Left renal cortex interstitium (tissue), 4 donors: ENCODE measurements around the gene GIMAP1. TPM values are rescaled to one million over a fixed set of nuclear protein-coding genes. Genes with fewer than 3 reads are reported as not detected.
A peak's percentile ranks its signal among the peaks of the same experiment; 100 is the strongest.
"Not testable (repeated sequence)": the region's sequence is repeated elsewhere in the genome, so short reads cannot be mapped to it uniquely, and the experiment has no call there.

Experiments used
- DNase-seq, 4 donors: peaks; one replicate each; pipeline ENCODE4 v3.0.0-alpha.2; 2013; ENCODE audit warnings: low read depth in 4 of 4, low spot score in 2 of 4, missing footprints in 1 of 4
- polyA plus RNA-seq, 4 donors: library from polyadenylated mRNA; unstranded; fragments of 120-200 nt; gene quantifications; one replicate each; pipeline ENCODE4 v1.2.1, GENCODE V29; 2013; ENCODE audit not compliant: insufficient read length in 4 of 4

GIMAP1 gene
- 1 to 10 TPM; 2.0 to 3.0 (median 2.9) TPM for polyA plus RNA-seq

DNA sequence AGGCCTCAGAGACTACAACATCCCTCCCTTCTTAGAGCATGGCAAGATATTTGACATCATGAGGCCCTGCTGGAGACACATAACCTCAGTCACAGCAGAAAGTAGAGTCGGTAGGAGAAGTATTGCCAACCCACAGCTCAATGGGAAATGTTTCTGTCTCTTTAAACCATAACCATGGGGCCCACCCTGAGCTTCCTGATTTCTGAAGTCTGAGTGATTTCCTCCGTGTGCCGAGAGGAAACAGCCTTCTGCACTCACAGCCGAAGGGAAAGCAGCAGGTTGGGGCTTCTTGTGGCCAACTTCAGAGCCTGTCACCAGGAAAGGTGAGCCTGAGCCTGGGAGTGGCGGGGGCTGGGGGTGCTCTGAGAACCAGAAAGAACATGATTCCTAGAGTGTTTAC is at the start of gene GIMAP1:
Gene GIMAP1 (plus strand): TSS at position 246 of the 400 bp plus-strand sequence. CDS start 2,435 bp downstream, outside the sequence.
- DNase-seq: no peak

- DNase-seq: no peak
Observed at GRCh38 chr7:150668472-150668911, 47.9 kb upstream of the GIMAP1 start.

GRCh38 chr7:150668977-150669376 is 47.4 kb upstream of the GIMAP1 start:
- DNase-seq: no peak

DNA sequence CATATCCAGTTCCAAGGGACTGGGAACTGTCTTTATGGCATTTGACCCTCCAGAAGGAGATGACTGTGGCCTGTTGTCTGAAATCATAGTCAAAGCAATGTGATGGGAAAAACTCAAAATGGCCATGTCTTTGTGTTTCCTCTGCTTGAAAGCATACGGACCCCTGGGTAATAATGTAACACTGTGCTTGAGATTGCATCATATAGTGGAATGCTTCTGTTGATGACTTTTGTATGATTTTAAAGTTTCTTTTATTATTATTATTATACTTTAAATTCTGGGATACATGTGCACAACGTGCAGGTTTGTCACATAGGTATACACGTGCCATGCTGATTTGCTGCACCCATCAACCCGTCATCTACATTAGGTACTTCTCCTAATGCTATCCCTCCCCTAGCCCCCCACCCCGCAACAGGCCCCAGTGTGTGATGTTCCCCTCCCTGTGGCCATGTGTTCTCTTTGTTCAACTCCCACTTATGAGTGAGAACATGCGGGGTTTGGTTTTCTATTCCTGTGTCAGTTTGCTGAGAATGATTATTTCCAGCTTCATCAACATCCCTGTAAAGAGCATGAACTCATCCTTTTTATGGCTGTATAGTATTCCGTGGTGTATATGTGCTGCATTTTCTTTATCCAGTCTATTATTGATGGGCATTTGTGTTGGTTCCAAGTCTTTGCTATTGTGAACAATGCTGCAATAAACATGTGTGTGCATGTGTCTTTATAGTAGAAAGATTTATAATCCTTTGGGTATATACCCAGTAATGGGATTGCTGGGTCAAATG is 44.4 kb upstream of the GIMAP1 start:
- DNase-seq: not testable (repeated sequence)

DNA sequence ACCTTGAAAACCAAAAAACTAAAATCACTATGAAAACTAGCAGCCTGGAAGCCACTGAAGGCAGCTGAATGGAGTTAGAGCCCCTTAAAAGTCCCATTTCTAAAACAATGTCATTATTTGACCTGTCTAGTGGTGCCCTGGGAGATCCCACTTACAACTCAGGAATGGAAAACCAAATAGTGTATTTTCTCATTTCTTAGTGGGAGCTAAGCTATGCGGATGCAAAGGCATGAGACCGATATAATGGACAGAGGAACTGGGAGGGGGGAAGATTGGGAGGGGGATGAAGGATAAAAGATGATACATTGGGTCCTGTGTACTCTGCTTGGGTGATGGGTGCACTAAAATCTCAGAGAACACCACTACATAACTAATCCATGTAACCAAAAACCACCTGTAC is 40.7 kb upstream of the GIMAP1 start:
- no peak for DNase-seq

GRCh38 chr7:150676276-150676675 is 40.1 kb upstream of the GIMAP1 start:
- DNase-seq: not testable (repeated sequence)

DNA sequence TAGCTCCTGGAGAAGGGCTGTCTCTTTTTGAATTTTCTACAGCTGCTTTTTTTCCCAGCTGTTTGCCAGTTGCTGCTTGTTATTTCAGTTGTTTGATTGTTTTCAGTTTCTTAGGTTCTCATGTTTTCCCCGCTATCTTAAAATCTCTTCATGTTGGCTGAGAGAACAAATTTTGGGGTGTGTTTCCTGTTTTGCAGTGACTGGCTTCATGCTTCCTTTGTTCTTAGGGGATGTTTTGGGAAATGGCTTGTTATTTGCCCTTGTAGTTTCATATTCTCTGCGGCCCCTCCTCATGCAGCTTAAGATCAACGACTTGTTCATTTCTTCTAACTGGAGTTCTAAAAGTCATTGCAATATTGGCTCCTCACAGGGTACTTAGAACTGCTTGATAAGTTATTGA is 39.6 kb upstream of the GIMAP1 start:
- not testable (repeated sequence) for DNase-seq

GRCh38 chr7:150678601-150679000 is 37.8 kb upstream of the GIMAP1 start:
- DNase-seq: not testable (repeated sequence)

- not testable (repeated sequence) for DNase-seq
Observed at GRCh38 chr7:150680364-150680763, 36.0 kb upstream of the GIMAP1 start.

DNA sequence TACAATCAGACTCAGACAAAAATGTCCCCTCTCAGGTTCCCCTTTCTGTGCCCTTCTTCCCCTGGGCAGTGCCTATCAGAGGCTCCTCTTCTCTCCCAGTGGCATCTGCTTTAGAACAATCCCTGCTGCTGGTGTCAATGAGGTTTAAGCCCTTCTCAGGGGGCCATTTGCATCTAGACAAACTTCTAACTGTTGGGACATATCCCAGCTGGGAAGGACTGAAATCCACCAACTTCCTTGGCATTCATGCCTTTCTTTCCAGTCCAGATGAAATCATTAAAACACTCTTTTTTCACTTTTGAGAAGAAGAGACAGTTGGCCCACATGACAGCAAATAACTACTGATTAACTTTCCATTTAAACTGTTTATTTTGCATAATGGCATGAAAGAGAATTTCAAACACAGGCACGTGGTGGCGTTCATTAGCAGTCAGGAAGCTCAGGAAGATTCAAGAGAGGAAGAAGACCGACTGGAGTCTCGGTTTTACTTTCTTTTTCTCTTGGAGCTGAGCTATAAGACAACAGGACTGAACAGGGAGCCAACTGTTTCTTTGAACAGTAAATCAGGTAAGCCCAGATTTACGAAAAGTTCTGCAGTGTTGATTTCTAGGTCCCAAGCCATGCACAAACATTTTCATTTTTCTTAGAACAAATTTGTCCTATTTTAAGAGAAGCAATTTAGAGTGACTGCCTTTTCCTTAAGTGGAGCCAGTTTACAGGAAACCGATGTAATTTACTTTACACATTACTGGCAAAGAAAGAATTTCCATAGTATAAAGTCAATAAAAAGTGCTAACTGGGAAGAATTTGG is 31.0 kb upstream of the GIMAP1 start, which contains the start of gene GIMAP2:
Gene GIMAP2 (plus strand): TSS at position 488 of the 811 bp plus-strand sequence. CDS start 1,354 bp downstream, outside the sequence.
- peak in 2 of 4 donors; percentile 11 to 17 for DNase-seq

DNA sequence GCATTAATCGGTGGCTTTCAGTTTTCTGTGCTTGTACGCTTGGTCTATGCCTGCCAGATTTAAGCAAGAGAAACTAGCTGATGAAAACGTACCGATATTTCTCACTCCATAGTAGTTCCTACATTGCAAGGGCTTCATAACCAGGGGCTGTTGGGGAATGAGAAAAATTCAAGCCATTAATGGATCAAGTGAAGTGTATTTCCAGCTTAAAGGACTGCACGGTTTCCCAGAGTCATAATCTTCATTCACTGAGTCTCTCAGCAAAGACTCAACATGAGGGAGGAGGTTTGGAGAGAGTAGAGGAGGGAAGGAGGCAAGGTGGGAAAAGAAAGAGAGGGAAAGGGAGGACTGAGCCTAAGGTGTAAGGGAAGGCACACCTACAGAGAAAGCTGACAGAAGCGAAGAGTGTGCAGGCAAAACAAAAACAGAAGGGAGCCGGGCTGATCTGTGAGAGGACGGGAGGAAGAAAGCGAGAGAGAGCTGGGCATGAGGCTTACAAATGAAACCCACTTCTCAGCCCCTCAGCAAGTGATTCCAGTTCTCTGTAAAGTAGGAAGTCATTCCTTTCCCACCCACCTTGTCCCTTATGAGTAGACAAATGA is 30.3 kb upstream of the GIMAP1 start:
- no peak for DNase-seq

DNA sequence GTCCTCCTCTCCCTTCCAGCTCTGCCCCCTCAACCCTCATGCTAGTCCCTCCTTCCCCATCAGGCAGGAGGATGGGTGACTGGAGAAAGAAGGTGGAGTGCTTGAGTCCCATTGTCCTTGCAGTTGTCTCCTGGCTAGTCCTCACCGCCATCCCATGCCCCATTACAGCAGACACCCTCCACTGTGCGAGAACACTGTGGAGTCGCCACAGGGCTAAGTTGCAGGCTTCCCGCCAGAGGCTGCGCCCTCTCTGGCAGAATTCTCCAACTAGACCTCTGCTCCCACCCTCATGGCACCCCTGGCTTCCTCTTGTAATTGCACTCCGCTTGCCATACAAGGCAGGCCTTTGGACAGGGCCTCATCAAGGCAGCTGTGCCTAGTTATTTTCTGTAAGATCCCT is 27.8 kb upstream of the GIMAP1 start:
- DNase-seq: no peak

GRCh38 chr7:150695654-150696053 is 20.8 kb upstream of the GIMAP1 start:
- no peak for DNase-seq

DNA sequence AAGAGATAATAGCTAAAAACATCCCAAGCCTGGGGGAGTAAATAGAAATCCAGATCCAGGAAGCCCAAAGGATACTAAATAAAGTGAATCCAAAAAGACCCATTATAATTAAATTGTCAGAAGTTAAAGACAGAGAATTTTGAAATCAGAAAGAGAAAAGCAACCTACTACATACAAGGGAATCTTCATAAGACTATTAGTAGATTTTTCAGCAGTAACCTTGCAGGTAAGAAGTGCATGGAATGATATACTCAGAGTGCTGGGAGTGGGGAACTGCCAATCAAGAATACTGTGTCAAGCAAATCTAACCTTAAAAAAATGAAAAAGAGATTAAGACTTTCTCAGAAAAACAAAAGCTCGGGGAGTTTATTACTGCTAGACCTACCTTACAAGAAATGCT is 13.2 kb upstream of the GIMAP1 start:
- DNase-seq: no peak

GRCh38 chr7:150715293-150715692 is 1.1 kb upstream of the GIMAP1 start:
- DNase-seq: no peak

DNA sequence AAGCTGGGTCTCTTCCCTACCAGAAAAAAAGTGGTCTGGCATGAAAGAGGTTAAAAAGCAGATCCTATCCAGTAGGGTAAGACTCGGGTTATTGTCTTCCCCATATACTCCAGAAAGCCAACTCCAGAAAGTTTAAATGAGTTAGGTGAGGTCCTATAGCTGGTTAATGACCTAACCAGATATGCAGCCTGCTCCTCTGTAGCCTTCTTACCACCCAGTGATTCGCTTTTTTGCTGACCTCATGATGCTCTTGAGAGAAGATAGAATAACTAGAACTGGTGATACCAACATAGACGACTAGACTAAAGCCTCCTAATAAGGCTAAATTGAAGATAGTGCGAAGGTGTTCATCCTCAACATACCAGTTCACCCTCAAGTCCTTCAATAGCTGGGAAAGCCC is 675 bp upstream of the GIMAP1 start:
- DNase-seq: no peak

- no peak for DNase-seq
Observed at GRCh38 chr7:150716939-150717338, 526 bp downstream of the GIMAP1 start.

GRCh38 chr7:150717814-150718420 is 1.5 kb downstream of the GIMAP1 start:
- no peak for DNase-seq

- no peak for DNase-seq
Observed at GRCh38 chr7:150719436-150719835, 3.0 kb downstream of the GIMAP1 start.
